DMS53 treated with DMSO at 0.1 percent for 48 hours (cell line): ENCODE results near the gene VAMP8.
"Not testable (repeated sequence)": the region's sequence is repeated elsewhere in the genome, so short reads cannot be mapped to it uniquely, and the experiment has no call there.

Source experiments
- DNase-seq: peaks from one replicate; lab custom pipeline; 2025; ENCODE audit not compliant: unreplicated experiment; lab: John Stamatoyannopoulos, UW

Gene VAMP8

GRCh38 chr2:85577386-85578242 is at the start of gene VAMP8:
Gene VAMP8, plus strand, starts transcription at chr2:85577586. Its CDS starts 61 bp downstream, at chr2:85577647.
- peak; percentile 86 for DNase-seq

GRCh38 chr2:85527787-85528186 is 49.6 kb upstream of the VAMP8 start:
- no peak for DNase-seq

GRCh38 chr2:85528355-85528754 is 49.0 kb upstream of the VAMP8 start:
- DNase-seq, result no peak

GRCh38 chr2:85529809-85530208 is 47.6 kb upstream of the VAMP8 start:
- no peak for DNase-seq

- DNase-seq, result no peak
These were observed 45.8 kb upstream of the VAMP8 start for GRCh38 chr2:85531589-85531988.

- DNase-seq, result no peak
These were observed 43.3 kb upstream of the VAMP8 start for GRCh38 chr2:85534099-85534498.

- DNase-seq, result no peak
These were observed 42.5 kb upstream of the VAMP8 start for GRCh38 chr2:85534881-85535280.

GRCh38 chr2:85536479-85536878 is 40.9 kb upstream of the VAMP8 start:
- DNase-seq, result no peak

GRCh38 chr2:85537600-85538506 is 39.5 kb upstream of the VAMP8 start:
- peak; percentile 71 for DNase-seq

- peak; percentile 95 for DNase-seq
These were observed 38.7 kb upstream of the VAMP8 start, which contains the start of gene MAT2A for GRCh38 chr2:85538507-85539360. Gene MAT2A, plus strand, starts transcription at chr2:85539168. Its CDS starts 120 bp downstream, at chr2:85539288.

GRCh38 chr2:85539361-85540132 is 37.8 kb upstream of the VAMP8 start:
- no peak for DNase-seq

GRCh38 chr2:85540133-85540648 is 37.2 kb upstream of the VAMP8 start:
- DNase-seq, result no peak

GRCh38 chr2:85541262-85541661 is 36.1 kb upstream of the VAMP8 start:
- DNase-seq, result no peak

- no peak for DNase-seq
These were observed 35.5 kb upstream of the VAMP8 start for GRCh38 chr2:85541753-85542457.

GRCh38 chr2:85542777-85543176 is 34.6 kb upstream of the VAMP8 start:
- DNase-seq, result no peak

GRCh38 chr2:85544254-85544691 is 33.1 kb upstream of the VAMP8 start:
- DNase-seq, result not testable (repeated sequence)

- not testable (repeated sequence) for DNase-seq
These were observed 32.2 kb upstream of the VAMP8 start for GRCh38 chr2:85544915-85545779.

- no peak for DNase-seq
These were observed 31.6 kb upstream of the VAMP8 start for GRCh38 chr2:85545780-85546240.
